Stimulated activated CD8-positive, alpha-beta memory T cell treated with anti-CD3 and anti-CD28 coated beads, Interleukin-15, amount 100 ng/mL, for 48 hours (primary cell): Measurements from ENCODE around the gene MYMX.
"Not testable (repeated sequence)": the region's sequence is repeated elsewhere in the genome, so short reads cannot be mapped to it uniquely, and the experiment has no call there.

Experiments
- DNase-seq, 2 donors: peaks; one replicate each; pipeline ENCODE4 v3.0.0-alpha.2; 2020; ENCODE audit warnings: low read depth in 2 of 2

MYMX gene

DNA sequence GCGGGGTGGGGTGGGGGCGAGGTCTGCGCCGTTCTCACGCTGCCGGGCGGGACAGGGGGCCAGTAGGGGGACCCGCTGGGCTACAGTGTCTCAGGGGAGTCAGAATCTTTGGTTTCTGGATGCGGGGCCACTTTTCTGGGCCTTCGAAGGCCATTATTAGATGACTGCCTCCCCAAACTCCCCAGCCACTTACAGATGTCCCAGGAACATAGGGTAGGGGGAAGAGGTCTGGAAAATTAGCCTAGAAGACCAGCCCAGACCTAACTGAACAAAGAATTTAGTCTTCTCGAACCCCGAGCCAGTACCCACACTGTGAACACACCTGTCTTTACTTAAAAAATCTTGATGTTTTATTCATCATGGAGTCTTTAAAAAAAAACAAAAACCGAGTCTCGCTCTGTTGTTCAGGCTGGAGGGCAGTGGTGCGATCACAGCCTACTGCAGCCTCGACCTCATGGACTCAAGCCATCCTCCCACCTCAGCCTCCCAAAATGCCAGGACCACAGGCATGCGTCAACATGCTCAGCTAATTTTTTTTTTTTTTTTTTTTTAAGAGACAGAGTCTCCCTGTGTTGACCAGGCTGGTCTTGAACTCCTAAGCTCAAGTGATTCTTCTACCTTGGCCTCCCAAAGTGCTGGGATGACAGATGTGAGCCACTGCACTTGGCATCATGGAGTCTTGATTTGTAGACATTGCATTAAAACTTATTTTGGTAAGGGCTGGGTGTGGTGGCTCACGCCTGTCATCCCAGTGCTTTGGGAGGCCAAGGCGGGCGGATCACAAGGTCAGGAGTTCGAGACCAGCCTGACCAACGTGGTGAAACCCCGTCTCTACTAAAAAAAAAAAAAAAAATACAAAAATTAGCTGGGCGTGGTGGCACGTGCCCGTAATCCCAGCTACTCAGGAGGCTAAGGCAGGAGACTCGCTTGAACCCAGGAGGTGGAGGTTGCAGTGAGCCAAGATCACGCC is 3.4 kb downstream of the MYMX start:
- DNase-seq = no peak

- DNase-seq = no peak
These were observed 4.2 kb downstream of the MYMX start for GRCh38 chr6:44220913-44221290.

GRCh38 chr6:44221291-44221960 is 4.7 kb downstream of the MYMX start:
- DNase-seq = peak; percentile 64 to 68

GRCh38 chr6:44221961-44222335 is 5.2 kb downstream of the MYMX start:
- no peak for DNase-seq

- no peak for DNase-seq
These were observed 6.0 kb downstream of the MYMX start for GRCh38 chr6:44222486-44223318.

GRCh38 chr6:44223319-44224028 is 6.7 kb downstream of the MYMX start, which contains the start of gene SLC29A1:
Gene SLC29A1, plus strand, starts transcription at chr6:44223595. Its CDS starts 3,719 bp downstream, at chr6:44227314.
- DNase-seq = peak; percentile 73 to 78

DNA sequence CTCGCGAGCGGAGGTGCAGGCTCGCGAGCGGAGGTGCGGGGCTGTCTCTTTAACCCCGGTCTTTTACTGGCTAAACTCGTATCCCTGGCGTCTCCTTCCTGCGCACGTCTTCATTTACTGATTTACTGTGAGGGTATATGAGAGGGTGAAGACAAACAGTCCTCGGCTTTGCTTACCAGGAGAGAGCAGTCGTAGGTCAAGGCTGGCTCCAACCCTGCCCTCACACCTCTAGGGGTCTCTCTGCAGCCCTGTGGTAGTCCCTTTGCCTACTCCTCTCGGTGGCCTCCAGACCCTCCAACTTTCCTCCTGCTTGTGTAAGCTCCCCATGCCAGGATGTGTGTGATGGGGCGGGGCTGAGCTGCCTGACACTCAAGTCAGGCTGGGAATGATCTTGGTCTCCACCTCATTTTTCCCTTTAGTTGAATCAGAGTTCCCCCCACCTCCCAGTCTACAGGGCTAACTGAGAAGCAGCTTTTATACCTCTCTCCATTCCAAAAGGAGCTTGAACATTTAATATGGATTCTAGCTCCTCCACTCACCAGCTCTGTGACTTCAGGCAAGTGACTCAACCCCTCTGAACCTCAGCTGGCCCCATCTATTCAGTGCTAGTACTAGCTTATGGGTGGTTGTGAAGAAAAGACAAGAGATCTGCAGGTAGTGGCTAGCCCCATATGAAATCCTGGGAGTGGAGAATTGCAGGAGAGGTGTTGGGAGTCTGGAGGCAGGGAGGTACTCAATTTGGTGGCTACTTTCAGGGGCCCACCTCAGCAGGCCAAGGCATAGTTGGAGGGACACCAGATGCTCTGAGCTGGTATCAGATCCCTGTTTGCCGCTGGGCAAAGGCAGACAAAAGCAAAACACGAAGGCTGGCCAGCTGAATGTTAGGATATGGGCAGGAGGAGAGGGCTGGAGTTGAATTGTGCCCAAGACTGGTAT is 7.6 kb downstream of the MYMX start:
- DNase-seq = no peak

GRCh38 chr6:44224965-44225305 is 8.2 kb downstream of the MYMX start:
- no peak for DNase-seq

DNA sequence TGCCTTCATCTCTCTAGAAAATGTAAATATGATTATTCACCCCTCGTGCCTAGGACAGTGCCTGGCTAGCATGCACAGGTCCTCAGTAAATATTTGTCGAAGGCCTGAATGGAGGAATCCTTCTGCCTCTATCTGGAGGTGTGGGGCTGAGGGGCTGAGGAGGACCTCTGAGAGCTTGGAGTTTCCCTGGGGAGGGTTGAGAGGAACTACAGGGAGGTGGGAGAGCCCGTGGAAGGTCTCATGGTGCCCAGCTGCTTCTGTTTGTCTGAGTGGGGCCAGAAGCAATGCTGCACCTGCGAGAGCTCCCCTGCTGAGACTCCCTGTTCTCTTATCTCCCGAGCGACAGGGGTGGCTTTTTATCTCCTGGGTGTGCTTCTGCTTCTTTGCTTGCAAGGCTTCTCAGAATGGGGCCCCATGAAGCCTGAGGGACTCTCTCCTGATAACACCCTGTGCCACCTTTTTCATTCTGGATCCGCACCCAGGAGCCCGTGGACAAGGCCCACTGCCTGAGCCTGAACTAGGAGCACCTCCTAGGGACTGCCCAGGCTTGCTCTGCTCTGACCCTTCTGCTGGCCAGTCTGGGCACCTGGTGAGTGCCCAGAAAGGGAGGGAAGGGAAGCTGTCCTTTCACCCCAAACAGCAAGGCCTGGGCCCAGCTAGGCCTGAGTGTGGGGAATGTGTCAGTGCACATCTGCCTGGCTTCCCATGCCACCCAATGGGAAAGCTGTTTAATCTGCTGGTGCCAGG is 9.0 kb downstream of the MYMX start:
- DNase-seq = no peak

- DNase-seq = no peak
These were observed 9.8 kb downstream of the MYMX start for GRCh38 chr6:44226368-44227147.

GRCh38 chr6:44227148-44227793 is 10.5 kb downstream of the MYMX start:
- DNase-seq = no peak

DNA sequence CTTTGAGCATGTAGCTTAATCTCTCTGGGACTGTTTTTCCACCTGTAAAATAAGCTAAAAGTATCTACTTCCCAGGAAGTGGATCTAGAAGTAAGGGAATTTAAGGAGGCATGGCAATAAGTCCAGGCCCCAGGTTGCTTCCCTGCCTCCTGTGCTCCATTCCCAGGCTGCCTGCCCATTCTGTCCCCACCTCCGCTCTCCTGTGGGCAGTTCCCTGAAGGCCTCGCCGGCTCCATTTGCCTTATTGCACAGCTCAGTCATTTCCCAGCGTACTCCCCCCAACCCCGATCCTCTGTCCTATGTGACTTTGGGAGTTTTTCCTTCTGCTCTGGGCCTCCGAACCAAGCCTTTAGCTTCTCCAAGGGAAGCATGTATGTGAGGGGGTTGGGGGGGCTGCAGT is 11.3 kb downstream of the MYMX start:
- no peak for DNase-seq

GRCh38 chr6:44228433-44228832 is 11.7 kb downstream of the MYMX start:
- no peak for DNase-seq

DNA sequence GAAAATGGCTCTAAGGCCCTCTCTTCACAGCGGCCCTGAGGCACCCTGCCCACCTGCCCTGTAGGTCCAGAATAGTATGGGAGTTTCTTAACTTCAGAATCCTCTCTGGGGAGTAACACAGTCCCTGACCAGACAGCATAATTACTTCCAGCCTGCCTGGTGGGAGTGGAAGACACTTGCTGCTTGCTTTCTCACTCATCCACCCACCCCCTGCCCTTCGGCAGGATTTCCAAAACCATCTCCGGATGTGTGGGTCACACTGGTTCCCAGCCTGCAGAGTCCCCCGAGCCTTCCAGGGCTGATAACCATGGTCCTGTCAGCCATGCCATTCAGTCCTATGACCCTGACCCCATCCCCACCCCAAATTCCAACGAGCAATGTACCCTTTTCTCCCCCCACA is 12.1 kb downstream of the MYMX start:
- no peak for DNase-seq

DNA sequence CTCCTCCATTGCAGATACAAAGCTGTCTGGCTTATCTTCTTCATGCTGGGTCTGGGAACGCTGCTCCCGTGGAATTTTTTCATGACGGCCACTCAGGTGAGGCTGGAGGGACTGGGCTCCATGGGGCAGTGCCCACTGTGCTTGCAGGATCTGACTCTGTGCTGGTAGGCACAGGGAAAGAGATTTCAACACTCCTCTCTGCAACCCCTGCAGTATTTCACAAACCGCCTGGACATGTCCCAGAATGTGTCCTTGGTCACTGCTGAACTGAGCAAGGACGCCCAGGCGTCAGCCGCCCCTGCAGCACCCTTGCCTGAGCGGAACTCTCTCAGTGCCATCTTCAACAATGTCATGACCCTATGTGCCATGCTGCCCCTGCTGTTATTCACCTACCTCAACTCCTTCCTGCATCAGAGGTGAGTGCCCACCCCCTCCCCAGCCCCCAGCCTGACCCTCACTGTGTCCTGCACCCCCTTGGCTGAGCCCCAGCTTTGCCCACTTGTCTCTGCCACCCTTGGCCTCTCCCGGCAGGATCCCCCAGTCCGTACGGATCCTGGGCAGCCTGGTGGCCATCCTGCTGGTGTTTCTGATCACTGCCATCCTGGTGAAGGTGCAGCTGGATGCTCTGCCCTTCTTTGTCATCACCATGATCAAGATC is 12.8 kb downstream of the MYMX start:
- DNase-seq = no peak

- no peak for DNase-seq
These were observed 13.4 kb downstream of the MYMX start for GRCh38 chr6:44230034-44230675.

- DNase-seq = not testable (repeated sequence)
These were observed 14.7 kb downstream of the MYMX start for GRCh38 chr6:44231426-44231825.
